Activated T-cell treated with anti-CD3 and anti-CD28 coated beads, Interleukin-2, amount 50 U/mL, for 4 hours (primary cell): ENCODE data around the gene OARD1. TPM values are rescaled to one million over a fixed set of nuclear protein-coding genes. Genes with fewer than 3 reads are reported as not detected.

Source experiments
- total RNA-seq, 3 donors: library from RNA; stranded (reverse); gene quantifications; one replicate each; pipeline ENCODE4 v1.2.1, GENCODE V29; 2021

Gene OARD1
- total RNA-seq, 3 donors from 2014 or later: 28.1 to 33.2 (median 31.7) TPM

Other genes starting within 250 kb of the OARD1 start
- 1 to 10 TPM; 1.0 to 1.4 (median 1.4) TPM for gene UNC5CL, start 33.1 kb downstream of the OARD1 start, total RNA-seq
- gene TSPO2, start 29.9 kb downstream of the OARD1 start, total RNA-seq: not detected
- not detected for gene APOBEC2, start 19.2 kb downstream of the OARD1 start, total RNA-seq
- gene NFYA, start 618 bp upstream of the OARD1 start, total RNA-seq: 10 to 100 TPM; 28.0 to 28.8 (median 28.6) TPM
- gene TREML1, start 82.0 kb upstream of the OARD1 start, total RNA-seq: not detected
- gene TREM2, start 90.8 kb upstream of the OARD1 start, total RNA-seq: not detected
- gene TREML2, start 128.8 kb upstream of the OARD1 start, total RNA-seq: 1 to 10 TPM in 1 of 3 donors, under 1 TPM in 2; 0.82 to 1.9 (median 0.91) TPM
- gene TREML4, start 156.0 kb upstream of the OARD1 start, total RNA-seq: not detected
- gene TREM1, start 214.3 kb upstream of the OARD1 start, total RNA-seq: not detected